Activated effector memory CD4-positive, alpha-beta T cell treated with Interleukin-2 at 50 U/mL for 16 hours (primary cell): ENCODE results near the gene ISLR.

Experiments used
- DNase-seq: peaks from one replicate; pipeline ENCODE4 v3.0.0-alpha.2; 2020

Gene ISLR

DNA sequence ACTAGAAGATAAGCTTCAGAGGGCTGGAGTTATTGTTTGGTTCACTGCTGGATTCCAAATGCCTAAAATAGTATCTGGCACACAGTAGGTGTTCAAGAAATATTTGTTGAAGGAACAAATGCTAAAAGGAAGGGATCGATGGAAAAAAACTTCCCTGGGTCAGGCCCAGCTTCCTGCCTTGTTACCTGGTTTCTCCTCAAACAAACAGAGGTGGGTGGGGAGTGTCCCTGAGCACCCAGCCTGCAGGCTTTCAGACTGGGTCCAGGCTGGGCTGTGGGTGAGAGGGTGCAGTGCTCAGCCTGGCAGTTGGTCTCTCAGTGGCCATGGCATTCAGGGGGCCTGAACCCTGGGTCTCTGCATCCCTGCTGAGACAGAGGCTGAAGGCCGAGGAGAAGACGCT is 43.4 kb downstream of the ISLR start:
- DNase-seq = no peak

GRCh38 chr15:74217907-74218885 is 44.7 kb downstream of the ISLR start:
- DNase-seq = no peak

- DNase-seq = no peak
These were observed 47.2 kb downstream of the ISLR start for GRCh38 chr15:74220475-74221248.

DNA sequence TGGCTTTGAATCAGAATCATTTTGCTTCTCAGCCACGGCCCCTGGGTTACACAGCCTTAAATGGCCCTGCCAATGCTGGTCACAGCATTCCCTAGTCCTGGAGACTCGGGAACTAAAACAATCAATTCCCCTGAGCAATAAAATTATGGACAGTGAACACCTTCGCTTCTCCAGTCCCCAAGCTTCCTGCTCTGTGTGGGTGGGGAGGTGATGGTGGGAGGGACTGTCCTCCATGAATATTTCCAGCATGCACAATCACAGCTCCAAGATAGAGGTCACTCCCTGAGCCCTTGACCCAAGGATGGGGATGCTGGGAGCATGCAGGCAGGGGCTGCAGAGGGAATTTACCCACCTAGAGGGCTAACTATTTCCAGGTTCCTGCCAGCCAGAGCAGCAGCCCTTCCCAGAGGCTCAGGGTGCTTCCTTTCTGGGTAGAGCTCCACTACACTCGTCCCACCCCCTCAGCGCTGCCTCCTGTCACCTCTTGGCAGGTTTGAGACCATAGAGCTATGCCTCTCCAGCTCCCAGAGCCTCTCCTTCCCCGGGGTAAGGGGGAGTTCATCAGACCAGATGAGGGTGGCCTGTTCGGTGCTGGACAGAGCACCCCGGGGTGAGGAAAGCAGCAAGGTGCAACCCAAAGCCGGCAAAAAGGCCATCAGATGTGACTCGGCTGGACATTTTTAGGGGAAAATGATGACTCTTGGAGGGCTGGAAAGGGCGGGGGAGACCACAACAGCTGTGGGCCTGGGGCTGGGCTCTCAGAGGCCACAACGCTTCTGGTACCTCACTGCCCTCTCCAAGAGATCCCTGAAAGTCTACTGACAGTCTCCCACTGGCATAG is 48.1 kb downstream of the ISLR start:
- DNase-seq = no peak

GRCh38 chr15:74222240-74223119 is 49.0 kb downstream of the ISLR start:
- no peak for DNase-seq

DNA sequence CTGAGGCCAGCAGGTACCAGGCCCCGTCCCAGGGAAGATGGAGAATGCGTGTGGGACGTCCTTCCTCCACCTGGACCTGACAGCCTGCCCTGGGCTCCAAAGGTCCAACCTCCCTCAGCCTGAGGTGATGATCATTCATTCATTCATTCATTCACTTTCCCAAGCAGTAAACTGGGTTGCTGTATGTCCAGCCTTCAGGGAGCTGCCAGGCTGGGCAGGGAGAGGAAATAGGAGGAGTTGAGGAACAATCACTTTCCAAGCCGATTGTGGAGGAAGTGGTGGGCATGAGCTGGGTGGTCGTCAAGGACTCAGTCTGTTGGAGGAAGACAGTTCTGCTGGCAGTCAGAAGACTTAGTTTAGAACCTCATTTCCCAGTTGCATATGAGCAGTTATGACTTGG is 52.4 kb downstream of the ISLR start:
- no peak for DNase-seq
